ENCODE results near the gene SYT9.

The SYT9 gene

GRCh38 chr11:7347611-7348431, 96.1 kb downstream of the SYT9 start:
- DNase-seq (ENCODE audit: low read depth in 2 of 2), result no peak

- no peak for DNase-seq (ENCODE audit: low read depth in 2 of 2)
Measured at GRCh38 chr11:7348432-7349304, 97.0 kb downstream of the SYT9 start.

- DNase-seq (ENCODE audit: low read depth in 2 of 2), result no peak
Measured at GRCh38 chr11:7351228-7351627, 99.5 kb downstream of the SYT9 start.

- no peak for DNase-seq (ENCODE audit: low read depth in 2 of 2)
Measured at GRCh38 chr11:7353100-7353499, 101.4 kb downstream of the SYT9 start.

GRCh38 chr11:7364660-7365059, 113.0 kb downstream of the SYT9 start:
- DNase-seq (ENCODE audit: low read depth in 2 of 2), result no peak

GRCh38 chr11:7367803-7368202, 116.1 kb downstream of the SYT9 start:
- DNase-seq (ENCODE audit: low read depth in 2 of 2), result no peak

- no peak for DNase-seq (ENCODE audit: low read depth in 2 of 2)
Measured at GRCh38 chr11:7376386-7376785, 124.7 kb downstream of the SYT9 start.

- DNase-seq (ENCODE audit: low read depth in 2 of 2), result no peak
Measured at GRCh38 chr11:7381937-7382336, 130.2 kb downstream of the SYT9 start.

GRCh38 chr11:7383406-7383805, 131.7 kb downstream of the SYT9 start:
- DNase-seq (ENCODE audit: low read depth in 2 of 2), result no peak

- no peak for DNase-seq (ENCODE audit: low read depth in 2 of 2)
Measured at GRCh38 chr11:7384691-7385090, 133.0 kb downstream of the SYT9 start.

- no peak for DNase-seq (ENCODE audit: low read depth in 2 of 2)
Measured at GRCh38 chr11:7385532-7385931, 133.8 kb downstream of the SYT9 start.

- no peak for DNase-seq (ENCODE audit: low read depth in 2 of 2)
Measured at GRCh38 chr11:7413961-7414915, 162.5 kb downstream of the SYT9 start.

GRCh38 chr11:7414973-7415817, 163.5 kb downstream of the SYT9 start:
- DNase-seq (ENCODE audit: low read depth in 2 of 2), result no peak

GRCh38 chr11:7416080-7416479, 164.4 kb downstream of the SYT9 start:
- no peak for DNase-seq (ENCODE audit: low read depth in 2 of 2)

GRCh38 chr11:7417328-7417727, 165.6 kb downstream of the SYT9 start:
- DNase-seq (ENCODE audit: low read depth in 2 of 2), result no peak

GRCh38 chr11:7418061-7418460, 166.4 kb downstream of the SYT9 start:
- DNase-seq (ENCODE audit: low read depth in 2 of 2), result no peak

GRCh38 chr11:7418906-7419305, 167.2 kb downstream of the SYT9 start:
- DNase-seq (ENCODE audit: low read depth in 2 of 2), result no peak

- no peak for DNase-seq (ENCODE audit: low read depth in 2 of 2)
Measured at GRCh38 chr11:7421136-7421535, 169.4 kb downstream of the SYT9 start.

- DNase-seq (ENCODE audit: low read depth in 2 of 2), result no peak
Measured at GRCh38 chr11:7422544-7423331, 171.0 kb downstream of the SYT9 start.

GRCh38 chr11:7423946-7424345, 172.2 kb downstream of the SYT9 start:
- DNase-seq (ENCODE audit: low read depth in 2 of 2), result no peak
